ENCODE measurements around the gene CPA4.

CPA4 gene

GRCh38 chr7:130364451-130364850 lies 71.5 kb downstream of the CPA4 start:
- DNase-seq (ENCODE audit: low spot score) = no peak

- no peak for DNase-seq (ENCODE audit: low spot score)
Measured at GRCh38 chr7:130365088-130365487, 72.1 kb downstream of the CPA4 start.

DNA sequence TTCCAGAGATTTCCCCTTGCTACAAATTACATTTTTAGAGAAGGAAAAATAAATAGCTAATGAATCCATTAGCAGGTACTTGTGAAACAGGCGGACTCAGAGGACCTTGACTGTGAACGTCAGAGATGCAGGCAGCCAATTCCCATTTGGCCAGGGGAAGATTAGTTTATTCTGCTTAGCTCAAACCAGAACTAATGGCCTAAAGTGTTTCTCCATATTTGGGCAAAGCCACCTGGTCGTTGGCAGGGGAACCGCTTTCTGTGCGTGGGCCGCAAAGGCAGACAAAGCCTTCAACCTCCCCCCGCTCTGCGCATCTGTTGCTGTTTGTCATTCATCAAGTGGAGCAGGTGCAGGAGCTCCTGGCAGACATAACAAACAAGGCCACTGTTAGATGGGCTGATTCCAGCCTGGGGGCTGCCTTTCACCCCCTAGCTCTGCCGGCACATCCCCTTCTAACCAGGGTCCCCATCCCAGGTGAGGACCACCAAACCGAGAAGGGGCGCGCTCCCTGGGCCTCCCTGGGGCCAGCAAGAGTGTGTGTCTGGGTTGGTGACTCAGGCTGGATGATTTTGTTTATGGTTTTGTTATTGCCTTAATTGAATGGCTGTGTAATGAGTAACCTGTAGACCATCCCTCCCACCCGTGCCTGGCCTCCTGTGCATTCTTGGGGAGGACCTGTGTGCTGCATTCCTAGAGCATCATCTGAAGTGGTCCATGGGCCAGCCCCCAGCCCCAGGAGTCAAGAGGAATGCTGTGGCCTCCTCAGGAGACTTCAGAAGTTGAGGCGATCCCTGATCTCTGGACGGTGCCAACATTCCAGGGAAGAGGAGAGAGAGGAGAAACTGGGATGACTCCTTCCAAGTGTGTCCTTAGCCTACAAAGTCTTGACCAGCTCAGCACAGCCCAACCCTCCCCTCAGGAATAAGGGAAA lies 72.8 kb downstream of the CPA4 start:
- no peak for DNase-seq (ENCODE audit: low spot score)

- no peak for DNase-seq (ENCODE audit: low spot score)
Measured at GRCh38 chr7:130366564-130366963, 73.6 kb downstream of the CPA4 start.

GRCh38 chr7:130367088-130367755 lies 74.3 kb downstream of the CPA4 start:
- DNase-seq (ENCODE audit: low spot score) = no peak

- no peak for DNase-seq (ENCODE audit: low spot score)
Measured at GRCh38 chr7:130367836-130368746, 75.1 kb downstream of the CPA4 start.

- DNase-seq (ENCODE audit: low spot score) = peak; percentile 78
Measured at GRCh38 chr7:130369110-130369711, 76.2 kb downstream of the CPA4 start.

GRCh38 chr7:130369831-130370550 lies 77.0 kb downstream of the CPA4 start:
- no peak for DNase-seq (ENCODE audit: low spot score)

- DNase-seq (ENCODE audit: low spot score) = no peak
Measured at GRCh38 chr7:130371046-130371445, 78.1 kb downstream of the CPA4 start.

- DNase-seq (ENCODE audit: low spot score) = no peak
Measured at GRCh38 chr7:130372402-130373165, 79.6 kb downstream of the CPA4 start.
